Uterus (tissue), 2 donors: ENCODE data around the gene ANP32E.

Source experiments
- CTCF ChIP-seq, 4 experiments: fragments of 200-600 bp in 2 of 4; fragments of 450-650 bp in 2 of 4; sonication (generic) in 2 of 4; IDR thresholded peaks; one replicate each; pipeline ENCODE4 v1.5.1; 2016 to 2019; ENCODE audit warnings: antibody characterized with exemption in 4 of 4, mild to moderate bottlenecking in 2 of 4, moderate library complexity in 1 of 4
- POLR2A ChIP-seq, 2 donors: fragments of 450-650 bp; IDR thresholded peaks; one replicate each; pipeline ENCODE4 v1.6.1; 2016; ENCODE audit warnings: antibody characterized with exemption in 2 of 2, mild to moderate bottlenecking in 1 of 2, moderate library complexity in 1 of 2

- TF ChIP-seq CTCF (IDR thresholded peaks at IDR 0.05) (no peak), POLR2A (IDR thresholded peaks at IDR 0.05) (no peak)
These were observed 25.8 kb downstream of the ANP32E start for GRCh38 chr1:150210091-150210490.
